GM08714 (cell line): ENCODE measurements around the gene DDX55.

Experiments
- H3K4me3 ChIP-seq: fragments of 200-500 bp; sonication (Bioruptor generic); 2 replicates; pipeline ENCODE4 v1.5.1; 2014; ENCODE audit warnings: mild to moderate bottlenecking, low read length, inconsistent platforms
- ZNF274 ChIP-seq: IDR thresholded peaks from 2 replicates; pipeline ENCODE4 v1.6.1; 2012; ENCODE audit warnings: mild to moderate bottlenecking, low read depth, low read length

DDX55 gene

DNA sequence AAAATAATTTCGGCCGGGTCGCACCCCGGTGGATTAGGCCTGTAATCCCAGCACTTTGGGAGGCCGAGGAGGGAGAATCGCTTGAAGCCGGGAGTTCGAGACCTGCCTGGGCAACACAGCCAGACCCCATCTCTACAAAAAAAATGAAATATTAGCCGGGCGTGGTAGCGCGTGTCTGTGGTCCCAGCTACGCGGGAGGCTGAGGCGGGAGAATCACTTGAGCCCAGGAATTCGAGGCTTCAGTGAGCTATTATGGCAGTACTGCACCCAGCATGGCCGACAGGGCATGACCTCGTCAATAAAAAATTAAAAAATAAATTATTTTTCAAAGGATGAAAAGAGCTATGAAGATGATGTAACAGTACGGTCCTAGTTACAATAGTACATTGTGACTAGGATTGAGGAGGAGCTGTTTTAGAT, 32.3 kb downstream of the DDX55 start:
- H3K4me3 ChIP-seq = peak overlapping the region; percentile 99
- no peak for TF ChIP-seq ZNF274

DNA sequence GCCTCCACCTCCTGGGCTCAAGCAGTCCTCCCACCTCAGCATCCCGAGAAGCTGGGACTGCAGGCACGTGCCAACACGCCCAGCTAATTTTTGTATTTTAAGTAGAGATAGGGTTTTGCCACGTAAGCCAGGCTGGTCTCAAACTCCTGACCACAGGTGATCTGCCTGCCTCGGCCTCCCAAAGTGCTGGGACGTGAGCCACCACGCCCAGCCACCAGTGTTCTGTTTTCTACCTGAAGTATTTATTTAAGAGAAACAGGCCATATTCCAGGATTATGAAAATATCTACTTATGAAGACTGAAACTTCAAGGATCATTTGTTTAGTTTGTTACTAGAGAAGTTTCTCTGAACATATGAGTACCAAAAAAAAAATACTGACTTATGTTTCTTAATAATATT, 42.0 kb downstream of the DDX55 start:
- TF ChIP-seq ZNF274 = no peak
- H3K4me3 ChIP-seq = no peak overlapping the region

DNA sequence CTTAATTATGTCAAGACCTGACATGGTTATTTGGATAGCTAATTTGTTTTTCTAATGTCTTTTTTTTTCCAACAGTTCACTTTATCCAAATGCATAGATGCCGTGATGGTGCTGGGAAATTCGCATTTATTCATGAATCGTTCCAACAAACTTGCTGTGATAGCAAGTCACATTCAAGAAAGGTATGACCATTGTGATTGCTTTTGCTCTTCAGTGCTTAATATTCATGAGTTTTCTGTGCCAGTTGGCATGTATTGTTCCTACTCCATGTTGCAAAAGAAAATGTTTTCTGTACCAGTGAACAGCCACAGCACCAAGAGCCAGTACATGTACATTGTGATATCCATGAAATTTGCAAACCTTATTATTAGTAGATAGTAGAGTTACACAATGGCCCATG, 43.5 kb downstream of the DDX55 start:
- TF ChIP-seq ZNF274 = no peak
- no peak overlapping the region for H3K4me3 ChIP-seq

- H3K4me3 ChIP-seq = no peak overlapping the region
- TF ChIP-seq ZNF274 = no peak
These were observed 44.0 kb downstream of the DDX55 start for GRCh38 chr12:123645878-123646277.

DNA sequence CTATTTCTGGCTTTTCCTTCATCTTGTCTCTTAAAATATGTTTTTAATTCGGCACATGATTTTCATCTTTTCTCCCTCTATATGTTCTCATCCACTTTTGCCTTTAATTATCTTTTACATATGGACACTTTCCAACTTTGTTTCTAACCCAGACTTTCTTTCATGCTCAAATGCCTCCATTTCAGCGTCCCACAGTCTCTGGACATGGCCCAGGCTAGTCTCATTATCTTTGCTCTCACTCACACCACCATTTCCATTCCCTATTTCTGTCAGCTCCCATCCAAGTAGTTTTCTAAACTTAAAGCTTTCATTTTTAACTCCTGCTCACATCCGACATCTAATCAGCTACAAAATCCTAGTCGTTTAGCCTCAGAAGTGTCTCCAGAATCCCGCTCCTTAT, 46.5 kb downstream of the DDX55 start:
- no peak for TF ChIP-seq ZNF274
- H3K4me3 ChIP-seq = no peak overlapping the region

DNA sequence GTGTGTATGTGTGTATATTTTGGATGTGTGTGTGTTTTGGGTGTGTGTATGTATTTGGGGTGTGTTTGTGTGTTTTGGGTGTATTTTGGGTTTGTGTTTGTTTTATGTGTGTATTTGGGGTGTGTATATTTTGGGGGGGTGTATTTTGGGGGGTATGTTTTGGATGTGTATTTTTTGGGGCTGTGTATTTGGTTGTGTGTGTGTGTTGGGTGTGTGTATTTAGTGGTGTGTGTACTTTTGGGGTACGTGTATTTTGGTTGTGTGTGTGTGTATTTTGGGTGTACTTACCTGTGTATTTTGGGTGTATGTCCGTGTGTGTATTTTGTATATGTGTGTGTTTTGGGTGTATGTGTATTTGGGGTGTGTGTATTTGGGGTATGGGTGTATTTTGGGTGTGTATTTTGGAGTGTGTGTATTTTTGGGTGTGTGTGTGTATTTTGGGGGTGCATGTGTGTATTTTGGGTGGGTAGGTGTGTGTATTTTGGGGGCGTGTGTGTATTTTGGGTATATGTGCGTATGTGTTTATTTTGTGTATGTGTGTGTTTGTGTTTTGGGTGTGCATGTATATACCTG, 52.3 kb downstream of the DDX55 start:
- TF ChIP-seq ZNF274 = no peak
- no peak overlapping the region for H3K4me3 ChIP-seq

- TF ChIP-seq ZNF274 = no peak
- H3K4me3 ChIP-seq = no peak overlapping the region; the same call in 1 of the 2 replicates
These were observed 53.5 kb downstream of the DDX55 start for GRCh38 chr12:123655420-123655819.

DNA sequence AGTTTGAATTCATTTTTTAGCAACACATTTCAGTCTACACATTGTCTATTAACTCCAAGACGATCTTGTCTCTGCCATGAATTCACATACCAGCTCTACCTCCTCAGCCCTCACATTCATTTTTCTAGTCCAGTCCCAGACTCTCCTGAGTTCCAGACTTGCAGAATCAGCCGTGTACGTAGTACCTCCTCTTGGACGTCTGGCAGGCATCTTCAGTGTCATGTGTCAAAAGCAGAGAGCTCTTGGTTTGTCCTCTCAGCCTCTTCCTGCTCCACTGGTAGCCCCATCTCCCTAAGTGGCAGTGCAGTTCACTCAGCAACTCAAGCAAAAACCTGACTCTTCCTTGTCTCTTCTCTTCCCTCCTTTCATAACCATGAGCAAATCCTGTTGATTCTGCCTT, 54.5 kb downstream of the DDX55 start:
- TF ChIP-seq ZNF274 = no peak
- H3K4me3 ChIP-seq = no peak overlapping the region

- no peak overlapping the region for H3K4me3 ChIP-seq
- no peak for TF ChIP-seq ZNF274
These were observed 55.3 kb downstream of the DDX55 start for GRCh38 chr12:123657211-123657610.

- no peak overlapping the region for H3K4me3 ChIP-seq
- no peak for TF ChIP-seq ZNF274
These were observed 58.3 kb downstream of the DDX55 start for GRCh38 chr12:123659996-123660727.

DNA sequence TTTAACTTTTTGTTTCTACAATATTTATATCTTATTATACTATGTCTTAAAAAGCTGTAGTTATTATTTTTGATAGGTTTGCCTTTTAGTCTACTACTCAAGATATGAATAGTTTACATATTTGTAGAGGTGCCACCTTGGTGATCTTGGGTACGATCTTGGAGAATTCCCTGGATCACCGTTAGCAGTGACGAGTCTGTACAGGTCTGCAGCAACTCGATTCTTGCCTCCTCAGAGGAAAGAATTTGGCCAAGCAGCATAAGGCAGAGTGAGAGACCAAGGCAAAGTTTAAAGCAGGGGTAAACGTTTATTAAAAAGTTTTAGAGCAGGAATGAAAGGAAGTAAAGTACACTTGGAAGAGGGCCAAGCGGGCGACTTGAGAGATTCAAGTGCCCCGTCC, 65.9 kb downstream of the DDX55 start:
- no peak for TF ChIP-seq ZNF274
- no peak overlapping the region for H3K4me3 ChIP-seq
